Measurements from ENCODE around the gene SERINC1.

- TF ChIP-seq EGR1 (IDR thresholded peaks at IDR 0.05), result no peak
- TF ChIP-seq TAF1 (IDR thresholded peaks at IDR 0.05; ENCODE audit: low read depth), result no peak
- TF ChIP-seq RAD21 (IDR thresholded peaks at IDR 0.05; ENCODE audit: low read depth), result no peak
- no peak for TF ChIP-seq ZBTB7A (IDR thresholded peaks at IDR 0.05; ENCODE audit: low read depth)
- no peak for TF ChIP-seq CREB1 (IDR thresholded peaks at IDR 0.05; ENCODE audit: low read depth)
- no peak for TF ChIP-seq EP300 (IDR thresholded peaks at IDR 0.05; ENCODE audit: borderline replicate concordance)
- no peak for TF ChIP-seq CEBPB (IDR thresholded peaks at IDR 0.05)
Observed at GRCh38 chr6:122449069-122449468, 22.5 kb downstream of the SERINC1 start.

Data from Ishikawa (cell line).